Globus pallidus (tissue), 1 donor: ENCODE results near the gene MDGA2.
"Not testable (repeated sequence)": the region's sequence is repeated elsewhere in the genome, so short reads cannot be mapped to it uniquely, and the experiment has no call there.

Experiments used
- DNase-seq: peaks from one replicate; pipeline ENCODE4 v3.0.0-alpha.2; 2015; ENCODE audit warnings: low spot score

Gene MDGA2

GRCh38 chr14:47226877-47227520 is 448.4 kb downstream of the MDGA2 start:
- no peak for DNase-seq

DNA sequence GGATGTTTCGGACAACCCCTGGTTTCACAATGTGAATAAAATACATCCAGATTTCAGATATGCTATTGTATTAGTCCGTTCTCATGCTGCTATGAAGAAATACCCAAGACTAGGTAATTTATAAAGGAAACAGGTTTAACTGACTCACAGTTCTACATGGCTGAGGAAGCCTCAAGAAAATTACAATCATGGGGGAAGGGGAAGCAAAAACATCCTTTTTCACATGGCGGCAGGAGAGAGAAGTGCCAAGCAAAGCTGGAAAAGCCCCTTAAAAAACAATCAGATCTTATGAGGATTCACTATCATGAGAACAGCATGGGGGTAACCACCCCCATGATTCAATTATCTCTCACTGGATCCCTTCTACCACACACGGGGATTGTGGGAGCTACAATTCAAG is 451.7 kb downstream of the MDGA2 start:
- no peak for DNase-seq

DNA sequence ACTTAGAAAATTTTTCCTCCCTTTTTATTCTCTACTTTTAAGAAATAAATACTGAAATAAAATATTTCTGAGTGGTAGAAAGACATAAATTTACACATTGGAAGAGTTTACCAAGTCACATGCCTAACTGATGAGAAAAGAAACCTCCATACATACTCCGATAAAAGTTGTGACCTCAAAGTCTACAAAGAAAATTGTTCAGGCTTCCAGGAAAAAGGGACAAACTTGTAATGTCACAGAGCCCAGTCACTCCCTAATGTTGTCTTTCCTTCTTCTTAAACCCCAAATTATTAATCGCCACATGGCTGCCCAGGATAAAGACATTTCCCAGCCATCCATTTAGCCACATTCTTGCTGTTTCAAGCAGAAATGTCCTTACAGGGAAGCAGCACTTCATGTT is 455.3 kb downstream of the MDGA2 start:
- DNase-seq = no peak

DNA sequence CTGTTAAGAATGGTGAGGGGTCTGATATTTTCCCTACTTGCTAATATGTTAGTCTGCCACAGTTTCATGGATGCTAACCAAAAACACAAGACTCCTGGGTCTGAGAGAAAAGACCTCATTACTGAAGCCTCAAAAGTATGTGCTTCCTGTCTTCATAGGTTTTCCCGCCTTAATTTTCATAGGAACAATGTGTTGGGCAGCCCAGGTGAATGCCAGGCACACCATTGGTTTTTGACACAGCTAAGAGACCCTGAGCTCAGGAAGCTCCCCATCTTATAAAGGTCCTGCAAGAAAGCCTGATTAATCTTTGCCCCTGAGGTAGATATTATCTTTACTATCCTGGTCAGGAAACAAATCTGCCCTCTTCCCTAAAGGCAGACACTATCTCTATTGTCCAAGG is 464.1 kb downstream of the MDGA2 start:
- no peak for DNase-seq

DNA sequence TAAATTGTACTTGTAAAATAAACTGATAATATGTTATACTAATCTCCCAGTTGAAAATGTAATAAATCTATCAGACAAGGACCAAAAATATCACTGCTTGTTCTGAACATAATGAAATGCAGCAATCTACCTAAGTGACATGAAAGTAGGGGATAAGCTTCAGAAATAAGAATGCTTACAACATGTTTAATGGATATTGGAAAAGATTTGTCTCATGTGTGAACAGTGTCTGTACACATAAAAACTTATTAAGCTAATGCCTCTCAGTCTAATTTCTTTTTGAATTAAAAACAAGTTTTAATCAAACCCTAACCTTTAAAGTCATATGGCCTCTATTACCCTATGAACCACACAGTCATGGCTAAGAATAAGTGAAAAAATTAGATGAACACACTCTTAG is 465.3 kb downstream of the MDGA2 start:
- no peak for DNase-seq

GRCh38 chr14:47208434-47208833 is 467.0 kb downstream of the MDGA2 start:
- no peak for DNase-seq

- peak; percentile 24 for DNase-seq
Observed at GRCh38 chr14:47207617-47208016, 467.8 kb downstream of the MDGA2 start.

- DNase-seq = no peak
Observed at GRCh38 chr14:47200740-47201139, 474.7 kb downstream of the MDGA2 start.

DNA sequence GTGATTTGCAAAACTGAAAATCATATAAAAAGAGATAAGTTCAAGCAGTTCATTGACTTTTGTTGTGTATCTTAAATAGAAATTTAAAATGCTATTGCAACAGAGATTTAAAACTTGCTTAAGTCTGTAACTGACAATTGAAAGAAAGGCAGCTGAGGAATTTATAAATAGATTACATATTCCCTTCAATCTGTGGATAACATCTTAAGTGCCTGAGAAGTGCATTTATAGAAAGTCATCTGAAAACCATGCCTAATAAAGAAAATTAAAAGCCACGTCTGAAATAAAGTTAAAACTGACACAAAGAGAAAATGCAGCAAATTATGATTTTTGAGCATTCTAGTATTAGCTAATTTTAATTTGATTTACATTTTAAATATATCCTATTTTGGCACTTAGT is 479.8 kb downstream of the MDGA2 start:
- DNase-seq = no peak

- DNase-seq = no peak
Observed at GRCh38 chr14:47194055-47194454, 481.4 kb downstream of the MDGA2 start.

DNA sequence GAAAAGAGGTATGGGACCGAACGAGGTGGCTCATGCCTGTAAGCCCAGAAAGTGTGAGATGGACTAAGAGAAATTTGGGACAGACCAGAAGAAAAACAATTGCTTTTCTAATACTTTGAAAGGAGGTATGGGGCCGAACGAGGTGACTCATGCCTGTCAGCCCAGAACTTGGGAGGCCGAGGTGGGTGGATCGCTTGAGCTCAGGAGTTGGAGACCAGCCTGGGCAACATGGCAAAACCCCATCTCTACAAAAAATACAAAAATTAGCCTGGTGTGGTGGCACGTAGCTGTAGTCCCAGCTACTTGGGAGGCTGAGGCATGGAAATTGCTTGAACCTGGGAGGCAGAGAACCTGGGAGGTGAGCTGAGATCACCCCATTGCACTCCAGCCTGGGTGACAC is 483.2 kb downstream of the MDGA2 start:
- DNase-seq = not testable (repeated sequence)

GRCh38 chr14:47191700-47192099 is 483.7 kb downstream of the MDGA2 start:
- no peak for DNase-seq

DNA sequence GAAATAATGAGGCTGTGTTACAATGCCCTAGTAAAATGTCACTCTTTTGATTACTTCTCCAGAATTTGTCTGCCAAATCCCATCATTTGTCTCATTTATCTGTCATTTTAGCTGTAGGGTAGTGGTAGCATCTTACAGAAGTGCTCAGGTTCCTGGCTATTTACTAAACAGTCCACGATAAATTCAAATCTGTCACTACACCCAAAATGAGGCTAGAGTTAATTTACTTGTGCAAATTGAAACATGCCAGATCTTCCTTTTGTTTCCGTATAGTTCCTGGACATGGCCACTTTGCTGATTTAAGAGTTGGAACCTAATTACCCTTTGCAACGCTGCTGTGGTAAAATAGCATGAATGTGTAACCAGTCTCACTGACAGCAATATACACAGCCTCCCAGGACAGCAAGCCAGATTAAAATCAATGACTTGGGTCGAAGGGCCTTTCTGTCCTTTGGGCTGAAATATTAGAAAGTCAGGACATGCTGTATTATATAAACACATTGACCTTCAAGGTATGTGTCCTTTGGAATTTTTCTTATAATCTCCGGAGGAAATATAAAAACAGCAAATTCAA is 485.4 kb downstream of the MDGA2 start:
- DNase-seq = no peak

GRCh38 chr14:47186486-47186885 is 488.9 kb downstream of the MDGA2 start:
- DNase-seq = no peak

- no peak for DNase-seq
Observed at GRCh38 chr14:47179906-47180305, 495.5 kb downstream of the MDGA2 start.

DNA sequence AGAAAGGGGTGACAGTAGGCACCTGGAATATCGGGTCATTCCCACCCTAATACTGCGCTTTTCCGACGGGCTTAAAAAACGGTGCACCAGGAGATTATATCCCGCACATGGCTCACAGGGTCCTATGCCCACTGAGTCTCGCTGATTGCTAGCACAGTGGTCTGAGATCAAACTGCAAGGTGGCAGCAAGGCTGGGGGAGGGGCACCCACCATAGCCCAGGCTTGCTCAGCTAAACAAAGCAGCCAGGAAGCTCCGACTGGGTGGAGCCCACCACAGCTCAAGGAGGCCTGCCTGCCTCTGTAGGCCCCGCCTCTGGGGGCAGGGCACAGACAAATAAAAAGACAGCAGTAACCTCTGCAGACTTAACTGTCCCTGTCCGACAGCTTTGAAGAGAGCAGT is 503.5 kb downstream of the MDGA2 start:
- DNase-seq = not testable (repeated sequence)

- no peak for DNase-seq
Observed at GRCh38 chr14:47167402-47167801, 508.0 kb downstream of the MDGA2 start.

- DNase-seq = no peak
Observed at GRCh38 chr14:47155395-47155794, 520.0 kb downstream of the MDGA2 start.

GRCh38 chr14:47154276-47154797 is 521.1 kb downstream of the MDGA2 start:
- DNase-seq = no peak

GRCh38 chr14:47153746-47154145 is 521.7 kb downstream of the MDGA2 start:
- DNase-seq = no peak

GRCh38 chr14:47150267-47150666 is 525.1 kb downstream of the MDGA2 start:
- no peak for DNase-seq

- DNase-seq = no peak
Observed at GRCh38 chr14:47149326-47149725, 526.1 kb downstream of the MDGA2 start.

- DNase-seq = no peak
Observed at GRCh38 chr14:47148686-47149085, 526.7 kb downstream of the MDGA2 start.

DNA sequence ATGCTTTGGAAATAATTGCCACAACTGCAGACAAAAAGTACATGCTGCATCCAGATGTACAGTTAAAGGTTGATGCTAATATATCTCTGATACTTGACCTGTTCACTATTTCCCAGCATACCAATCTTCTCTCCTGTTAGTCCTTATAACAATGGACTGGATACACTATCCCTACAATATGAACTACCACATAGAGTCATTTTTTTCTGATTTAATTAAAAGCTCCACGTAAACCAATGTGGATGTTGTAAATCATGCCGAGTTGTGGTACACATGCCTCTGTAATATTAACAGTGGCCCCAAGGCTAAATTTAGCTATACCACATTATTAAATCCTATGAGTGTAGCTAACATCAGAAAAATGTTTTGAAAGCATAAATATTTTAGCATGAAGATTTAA is 554.8 kb downstream of the MDGA2 start:
- DNase-seq = no peak
